GM23338 (cell line): Measurements from ENCODE around the gene SCG5. TPM values are rescaled to one million over a fixed set of nuclear protein-coding genes. Genes with fewer than 3 reads are reported as not detected.

Source experiments
- ATAC-seq: fragments of 200-7000 bp; cut with Tn5 transposase; 3 replicates; pipeline ENCODE4 v1.9.1; 2020
- DNase-seq: peaks from one replicate; pipeline ENCODE4 v3.0.0-alpha.2; 2015; ENCODE audit warnings: low spot score
- H2AFZ ChIP-seq: fragments of 200-600 bp; sonication (generic); 2 replicates; pipeline ENCODE4 v1.8.0; 2016; ENCODE audit warnings: antibody characterized with exemption, mild to moderate bottlenecking, moderate library complexity
- H3F3A ChIP-seq: fragments of 200-600 bp; sonication (generic); replicated peaks from 2 replicates; pipeline ENCODE4 v1.8.0; 2017; ENCODE audit warnings: antibody characterized with exemption, mixed run types, low read depth
- H3K27ac ChIP-seq: fragments of 200-600 bp; sonication (generic); 2 replicates; pipeline ENCODE4 v1.6.1; 2016; ENCODE audit warnings: low read depth
- H3K27me3 ChIP-seq: fragments of 200-600 bp; sonication (generic); 2 replicates; pipeline ENCODE4 v1.8.0; 2016; ENCODE audit warnings: mild to moderate bottlenecking, mixed run types, moderate library complexity; ENCODE audit not compliant: insufficient read depth
- H3K36me3 ChIP-seq: fragments of 200-600 bp; sonication (generic); 2 replicates; pipeline ENCODE4 v1.8.0; 2016; ENCODE audit warnings: mild to moderate bottlenecking; ENCODE audit not compliant: insufficient read depth
- H3K4me1 ChIP-seq: fragments of 200-600 bp; sonication (generic); 2 replicates; pipeline ENCODE4 v1.8.0; 2016; ENCODE audit warnings: mild to moderate bottlenecking, moderate library complexity; ENCODE audit not compliant: insufficient read depth
- H3K4me2 ChIP-seq: fragments of 200-600 bp; sonication (generic); 2 replicates; pipeline ENCODE4 v1.7.1; 2017; ENCODE audit warnings: mixed run types
- H3K4me3 ChIP-seq: fragments of 200-600 bp; sonication (generic); 2 replicates; pipeline ENCODE4 v1.6.1; 2016; ENCODE audit warnings: mixed run types
- H3K79me2 ChIP-seq: fragments of 200-600 bp; sonication (generic); replicated peaks from 2 replicates; pipeline ENCODE4 v1.8.0; 2017; ENCODE audit warnings: mild to moderate bottlenecking; ENCODE audit not compliant: insufficient read depth
- H3K9me2 ChIP-seq: fragments of 200-600 bp; sonication (generic); 2 replicates; pipeline ENCODE4 v1.8.0; 2017; ENCODE audit not compliant: insufficient read depth
- H4K20me1 ChIP-seq: fragments of 200-600 bp; sonication (generic); replicated peaks from 2 replicates; pipeline ENCODE4 v1.8.0; 2017; ENCODE audit warnings: mild to moderate bottlenecking; ENCODE audit not compliant: insufficient read depth
- H3K27ac Mint-ChIP-seq: 2 replicates; pipeline ENCODE4 v1.8.0; 2020; ENCODE audit warnings: inconsistent platforms, mild to moderate bottlenecking, moderate library complexity, mixed read lengths
- H3K27me3 Mint-ChIP-seq: 3 replicates; pipeline ENCODE4 v1.8.0; 2022; ENCODE audit warnings: low read depth, mild to moderate bottlenecking, moderate library complexity, mixed read lengths, inconsistent platforms; ENCODE audit not compliant: insufficient read depth, poor library complexity
- H3K36me3 Mint-ChIP-seq: 3 replicates; pipeline ENCODE4 v1.8.0; 2021; ENCODE audit warnings: low read depth, mild to moderate bottlenecking, inconsistent platforms, moderate library complexity, mixed read lengths
- H3K4me1 Mint-ChIP-seq: 3 replicates; pipeline ENCODE4 v1.8.0; 2020; ENCODE audit warnings: mild to moderate bottlenecking, inconsistent platforms, mixed read lengths
- H3K4me3 Mint-ChIP-seq: 3 replicates; pipeline ENCODE4 v1.8.0; 2021; ENCODE audit warnings: moderate library complexity, mild to moderate bottlenecking, inconsistent platforms, mixed read lengths
- H3K9me3 Mint-ChIP-seq: 3 replicates; pipeline ENCODE4 v1.8.0; 2020; ENCODE audit warnings: moderate library complexity, mild to moderate bottlenecking, inconsistent platforms, mixed read lengths
- EZH2phosphoT487 ChIP-seq: fragments of 200-600 bp; sonication (generic); IDR thresholded peaks from one replicate; pipeline ENCODE4 v1.8.1; 2018; ENCODE audit warnings: antibody characterized with exemption; ENCODE audit not compliant: unreplicated experiment
- JUNB ChIP-seq: IDR thresholded peaks from one replicate; pipeline ENCODE4 v1.6.1; 2016; ENCODE audit warnings: antibody characterized with exemption; ENCODE audit not compliant: unreplicated experiment
- NANOG ChIP-seq: IDR thresholded peaks from 2 replicates; pipeline ENCODE4 v1.6.1; 2016; ENCODE audit warnings: antibody characterized with exemption, borderline replicate concordance
- POLR2AphosphoS5 ChIP-seq: IDR thresholded peaks from 2 replicates; pipeline ENCODE4 v1.6.1; 2016; ENCODE audit warnings: antibody characterized with exemption, low read depth
- ZNF114 ChIP-seq: fragments of 250-450 bp; sonication (Bioruptor Pico); IDR thresholded peaks from 2 replicates; pipeline ENCODE4 v1.5.0; 2020; ENCODE audit warnings: mild to moderate bottlenecking, moderate library complexity
- ZNF331 ChIP-seq: fragments of 250-450 bp; sonication (Bioruptor Pico); IDR thresholded peaks from 2 replicates; pipeline ENCODE4 v1.5.0; 2020; ENCODE audit warnings: low read depth, mild to moderate bottlenecking, moderate library complexity
- polyA plus RNA-seq: library from polyadenylated mRNA; unstranded; fragments of >200 nt; fragmentation: Nextera tagmentation; extraction: Ambion mirVana; gene quantifications from 2 replicates; pipeline ENCODE4 v1.2.1, GENCODE V29; 2016
- total RNA-seq: library from RNA; depleted of rRNA; stranded (reverse); fragments of >200 nt; shearing (Covaris generic); gene quantifications from 2 replicates; pipeline ENCODE4 v1.2.3, GENCODE V29; 2014
- TF ChIP-seq, protein P1 (sequence below), 2 experiments: fragments of 200-600 bp in 1 of 2; sonication (generic) in 1 of 2; conservative IDR thresholded peaks; 2 replicates each; pipeline versions ENCODE4 v1.5.1 to v1.6.1; 2016 to 2017; ENCODE audit warnings: antibody characterized with exemption in 2 of 2, low read depth in 2 of 2, mild to moderate bottlenecking in 2 of 2, moderate library complexity in 1 of 2
- TF ChIP-seq, protein P2 (sequence below): IDR thresholded peaks from one replicate; pipeline ENCODE4 v1.6.1; 2018; ENCODE audit warnings: antibody characterized with exemption; ENCODE audit not compliant: unreplicated experiment
- TF ChIP-seq, protein P3 (sequence below): fragments of 250-450 bp; sonication (Bioruptor Pico); IDR thresholded peaks from 2 replicates; pipeline ENCODE4 v1.5.0; 2020; ENCODE audit warnings: mild to moderate bottlenecking, moderate library complexity

SCG5 gene
- total and polyA plus RNA-seq, 2 experiments from 2014 or later = 48.1 to 73.3 TPM

GRCh38 chr15:32682569-32682968 lies 41.1 kb downstream of the SCG5 start (continued):
- TF ChIP-seq, protein P1, sequence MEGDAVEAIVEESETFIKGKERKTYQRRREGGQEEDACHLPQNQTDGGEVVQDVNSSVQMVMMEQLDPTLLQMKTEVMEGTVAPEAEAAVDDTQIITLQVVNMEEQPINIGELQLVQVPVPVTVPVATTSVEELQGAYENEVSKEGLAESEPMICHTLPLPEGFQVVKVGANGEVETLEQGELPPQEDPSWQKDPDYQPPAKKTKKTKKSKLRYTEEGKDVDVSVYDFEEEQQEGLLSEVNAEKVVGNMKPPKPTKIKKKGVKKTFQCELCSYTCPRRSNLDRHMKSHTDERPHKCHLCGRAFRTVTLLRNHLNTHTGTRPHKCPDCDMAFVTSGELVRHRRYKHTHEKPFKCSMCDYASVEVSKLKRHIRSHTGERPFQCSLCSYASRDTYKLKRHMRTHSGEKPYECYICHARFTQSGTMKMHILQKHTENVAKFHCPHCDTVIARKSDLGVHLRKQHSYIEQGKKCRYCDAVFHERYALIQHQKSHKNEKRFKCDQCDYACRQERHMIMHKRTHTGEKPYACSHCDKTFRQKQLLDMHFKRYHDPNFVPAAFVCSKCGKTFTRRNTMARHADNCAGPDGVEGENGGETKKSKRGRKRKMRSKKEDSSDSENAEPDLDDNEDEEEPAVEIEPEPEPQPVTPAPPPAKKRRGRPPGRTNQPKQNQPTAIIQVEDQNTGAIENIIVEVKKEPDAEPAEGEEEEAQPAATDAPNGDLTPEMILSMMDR (conservative IDR thresholded peaks at IDR 0.05; ENCODE audit: low read depth in 2 of 2) = no peak
- TF ChIP-seq JUNB (no peak), ZNF331 (CRISPR knock-in tag) (no peak)
- TF ChIP-seq, protein P2, sequence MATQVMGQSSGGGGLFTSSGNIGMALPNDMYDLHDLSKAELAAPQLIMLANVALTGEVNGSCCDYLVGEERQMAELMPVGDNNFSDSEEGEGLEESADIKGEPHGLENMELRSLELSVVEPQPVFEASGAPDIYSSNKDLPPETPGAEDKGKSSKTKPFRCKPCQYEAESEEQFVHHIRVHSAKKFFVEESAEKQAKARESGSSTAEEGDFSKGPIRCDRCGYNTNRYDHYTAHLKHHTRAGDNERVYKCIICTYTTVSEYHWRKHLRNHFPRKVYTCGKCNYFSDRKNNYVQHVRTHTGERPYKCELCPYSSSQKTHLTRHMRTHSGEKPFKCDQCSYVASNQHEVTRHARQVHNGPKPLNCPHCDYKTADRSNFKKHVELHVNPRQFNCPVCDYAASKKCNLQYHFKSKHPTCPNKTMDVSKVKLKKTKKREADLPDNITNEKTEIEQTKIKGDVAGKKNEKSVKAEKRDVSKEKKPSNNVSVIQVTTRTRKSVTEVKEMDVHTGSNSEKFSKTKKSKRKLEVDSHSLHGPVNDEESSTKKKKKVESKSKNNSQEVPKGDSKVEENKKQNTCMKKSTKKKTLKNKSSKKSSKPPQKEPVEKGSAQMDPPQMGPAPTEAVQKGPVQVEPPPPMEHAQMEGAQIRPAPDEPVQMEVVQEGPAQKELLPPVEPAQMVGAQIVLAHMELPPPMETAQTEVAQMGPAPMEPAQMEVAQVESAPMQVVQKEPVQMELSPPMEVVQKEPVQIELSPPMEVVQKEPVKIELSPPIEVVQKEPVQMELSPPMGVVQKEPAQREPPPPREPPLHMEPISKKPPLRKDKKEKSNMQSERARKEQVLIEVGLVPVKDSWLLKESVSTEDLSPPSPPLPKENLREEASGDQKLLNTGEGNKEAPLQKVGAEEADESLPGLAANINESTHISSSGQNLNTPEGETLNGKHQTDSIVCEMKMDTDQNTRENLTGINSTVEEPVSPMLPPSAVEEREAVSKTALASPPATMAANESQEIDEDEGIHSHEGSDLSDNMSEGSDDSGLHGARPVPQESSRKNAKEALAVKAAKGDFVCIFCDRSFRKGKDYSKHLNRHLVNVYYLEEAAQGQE = no peak

GRCh38 chr15:32682977-32683630 lies 41.6 kb downstream of the SCG5 start:
- Histone ChIP-seq H3K9me2 (no peaks in the 10 kb centered on the region), H3K27me3 (no peaks in the 10 kb centered on the region), H3K36me3 (peaks cover 7% of the 10 kb centered on the region), H3K79me2 (no peaks in the 10 kb centered on the region), H3K4me3 (no peak overlapping the region), H4K20me1 (no peaks in the 10 kb centered on the region), H3K27ac (no peak overlapping the region), H3K4me1 (peaks cover 10% of the 10 kb centered on the region), H3F3A (no peaks in the 10 kb centered on the region), H3K4me2 (no peak overlapping the region), H2AFZ (no peak overlapping the region)
- no peak overlapping the region for H3K4me3 Mint-ChIP-seq
- no peak overlapping the region for H3K27ac Mint-ChIP-seq
- H3K9me3 Mint-ChIP-seq = no peaks in the 10 kb centered on the region
- H3K27me3 Mint-ChIP-seq = peaks cover 6% of the 10 kb centered on the region
- H3K4me1 Mint-ChIP-seq = peaks cover 12% of the 10 kb centered on the region
- ATAC-seq (no peak), DNase-seq (no peak)
- H3K36me3 Mint-ChIP-seq = peaks cover 16% of the 10 kb centered on the region
- TF ChIP-seq POLR2AphosphoS5 = no peak
- no peak for TF ChIP-seq NANOG
- no peak for TF ChIP-seq ZNF114 (CRISPR knock-in tag)
- TF ChIP-seq, protein P2 = no peak
- no peak for TF ChIP-seq EZH2phosphoT487
- TF ChIP-seq, protein P3, sequence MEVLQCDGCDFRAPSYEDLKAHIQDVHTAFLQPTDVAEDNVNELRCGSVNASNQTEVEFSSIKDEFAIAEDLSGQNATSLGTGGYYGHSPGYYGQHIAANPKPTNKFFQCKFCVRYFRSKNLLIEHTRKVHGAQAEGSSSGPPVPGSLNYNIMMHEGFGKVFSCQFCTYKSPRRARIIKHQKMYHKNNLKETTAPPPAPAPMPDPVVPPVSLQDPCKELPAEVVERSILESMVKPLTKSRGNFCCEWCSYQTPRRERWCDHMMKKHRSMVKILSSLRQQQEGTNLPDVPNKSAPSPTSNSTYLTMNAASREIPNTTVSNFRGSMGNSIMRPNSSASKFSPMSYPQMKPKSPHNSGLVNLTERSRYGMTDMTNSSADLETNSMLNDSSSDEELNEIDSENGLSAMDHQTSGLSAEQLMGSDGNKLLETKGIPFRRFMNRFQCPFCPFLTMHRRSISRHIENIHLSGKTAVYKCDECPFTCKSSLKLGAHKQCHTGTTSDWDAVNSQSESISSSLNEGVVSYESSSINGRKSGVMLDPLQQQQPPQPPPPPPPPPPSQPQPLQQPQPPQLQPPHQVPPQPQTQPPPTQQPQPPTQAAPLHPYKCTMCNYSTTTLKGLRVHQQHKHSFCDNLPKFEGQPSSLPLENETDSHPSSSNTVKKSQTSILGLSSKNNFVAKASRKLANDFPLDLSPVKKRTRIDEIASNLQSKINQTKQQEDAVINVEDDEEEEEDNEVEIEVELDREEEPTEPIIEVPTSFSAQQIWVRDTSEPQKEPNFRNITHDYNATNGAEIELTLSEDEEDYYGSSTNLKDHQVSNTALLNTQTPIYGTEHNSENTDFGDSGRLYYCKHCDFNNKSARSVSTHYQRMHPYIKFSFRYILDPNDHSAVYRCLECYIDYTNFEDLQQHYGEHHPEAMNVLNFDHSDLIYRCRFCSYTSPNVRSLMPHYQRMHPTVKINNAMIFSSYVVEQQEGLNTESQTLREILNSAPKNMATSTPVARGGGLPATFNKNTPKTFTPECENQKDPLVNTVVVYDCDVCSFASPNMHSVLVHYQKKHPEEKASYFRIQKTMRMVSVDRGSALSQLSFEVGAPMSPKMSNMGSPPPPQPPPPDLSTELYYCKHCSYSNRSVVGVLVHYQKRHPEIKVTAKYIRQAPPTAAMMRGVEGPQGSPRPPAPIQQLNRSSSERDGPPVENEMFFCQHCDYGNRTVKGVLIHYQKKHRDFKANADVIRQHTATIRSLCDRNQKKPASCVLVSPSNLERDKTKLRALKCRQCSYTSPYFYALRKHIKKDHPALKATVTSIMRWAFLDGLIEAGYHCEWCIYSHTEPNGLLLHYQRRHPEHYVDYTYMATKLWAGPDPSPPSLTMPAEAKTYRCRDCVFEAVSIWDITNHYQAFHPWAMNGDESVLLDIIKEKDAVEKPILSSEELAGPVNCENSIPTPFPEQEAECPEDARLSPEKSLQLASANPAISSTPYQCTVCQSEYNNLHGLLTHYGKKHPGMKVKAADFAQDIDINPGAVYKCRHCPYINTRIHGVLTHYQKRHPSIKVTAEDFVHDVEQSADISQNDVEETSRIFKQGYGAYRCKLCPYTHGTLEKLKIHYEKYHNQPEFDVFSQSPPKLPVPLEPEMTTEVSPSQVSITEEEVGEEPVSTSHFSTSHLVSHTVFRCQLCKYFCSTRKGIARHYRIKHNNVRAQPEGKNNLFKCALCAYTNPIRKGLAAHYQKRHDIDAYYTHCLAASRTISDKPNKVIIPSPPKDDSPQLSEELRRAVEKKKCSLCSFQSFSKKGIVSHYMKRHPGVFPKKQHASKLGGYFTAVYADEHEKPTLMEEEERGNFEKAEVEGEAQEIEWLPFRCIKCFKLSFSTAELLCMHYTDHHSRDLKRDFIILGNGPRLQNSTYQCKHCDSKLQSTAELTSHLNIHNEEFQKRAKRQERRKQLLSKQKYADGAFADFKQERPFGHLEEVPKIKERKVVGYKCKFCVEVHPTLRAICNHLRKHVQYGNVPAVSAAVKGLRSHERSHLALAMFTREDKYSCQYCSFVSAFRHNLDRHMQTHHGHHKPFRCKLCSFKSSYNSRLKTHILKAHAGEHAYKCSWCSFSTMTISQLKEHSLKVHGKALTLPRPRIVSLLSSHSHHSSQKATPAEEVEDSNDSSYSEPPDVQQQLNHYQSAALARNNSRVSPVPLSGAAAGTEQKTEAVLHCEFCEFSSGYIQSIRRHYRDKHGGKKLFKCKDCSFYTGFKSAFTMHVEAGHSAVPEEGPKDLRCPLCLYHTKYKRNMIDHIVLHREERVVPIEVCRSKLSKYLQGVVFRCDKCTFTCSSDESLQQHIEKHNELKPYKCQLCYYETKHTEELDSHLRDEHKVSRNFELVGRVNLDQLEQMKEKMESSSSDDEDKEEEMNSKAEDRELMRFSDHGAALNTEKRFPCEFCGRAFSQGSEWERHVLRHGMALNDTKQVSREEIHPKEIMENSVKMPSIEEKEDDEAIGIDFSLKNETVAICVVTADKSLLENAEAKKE = no peak
